ENCODE data around the gene S1PR5.

Gene S1PR5

GRCh38 chr19:10467104-10467706 lies 50.0 kb downstream of the S1PR5 start:
- no peak for DNase-seq (ENCODE audit: low read depth in 2 of 2)

GRCh38 chr19:10464456-10464855 lies 52.8 kb downstream of the S1PR5 start:
- DNase-seq (ENCODE audit: low read depth in 2 of 2), result no peak
